ENCODE measurements around the gene ANGEL1. TPM values are rescaled to one million over a fixed set of nuclear protein-coding genes. Genes with fewer than 3 reads are reported as not detected.

Gene ANGEL1
- total RNA-seq, 1 experiment from 2014 or later, result 31.7 TPM

GRCh38 chr14:76784881-76785280 lies 27.8 kb downstream of the ANGEL1 start:
- no TSS peak for BruUV-seq (replicated peaks)
- DNase-seq, result peak; percentile 65 to 80
- 0 out of 2 replicates have a peak, but pooled peaks cover 6% of the 10 kb centered on the region for H4K20me1 ChIP-seq (ENCODE audit: insufficient read depth)

GRCh38 chr14:76784266-76784874 lies 28.3 kb downstream of the ANGEL1 start:
- Histone ChIP-seq H2AFZ (no peak overlapping the region), H3K4me1 (replicated peaks; ENCODE audit: insufficient read depth) (no peaks in the 10 kb centered on the region), H3K27me3 (ENCODE audit: insufficient read depth, low read depth) (no peaks in the 10 kb centered on the region), H3K4me2 (no peak overlapping the region), H3F3A (ENCODE audit: insufficient read depth, low read depth) (no peaks in the 10 kb centered on the region), H3K4me3 (no peak overlapping the region), H3K9me2 (ENCODE audit: insufficient read depth) (no peaks in the 10 kb centered on the region), H3K27ac (no peak overlapping the region), H3K9me3 (ENCODE audit: insufficient read depth, low read depth) (no peaks in the 10 kb centered on the region), H3K79me2 (ENCODE audit: low read depth) (no peaks in the 10 kb centered on the region), H4K20me1 (ENCODE audit: insufficient read depth) (0 out of 2 replicates have a peak, but pooled peaks cover 6% of the 10 kb centered on the region), H3K36me3 (ENCODE audit: low read depth) (no peaks in the 10 kb centered on the region)
- intact Hi-C loops (cut with micrococcal nuclease; ENCODE audit: unreplicated experiment), result loop anchor here (1.0 kb wide), 1 partner anchor 74 kb away; no protein-coding TSS in a partner anchor
- ChIA-PET CTCF (interaction anchor here (0.6 to 2.2 kb wide), 6 partner anchors 11 to 772 kb away, joined by 3 to 28 read pairs (median 6); no protein-coding TSS in a partner anchor), POLR2A (ENCODE audit: unreplicated experiment) (interaction anchor here (0.6 kb wide), 2 partner anchors 83 to 1602 kb away, joined by 3 to 5 read pairs; no protein-coding TSS in a partner anchor)
- no TSS peak for BruUV-seq (replicated peaks)
- no peak for DNase-seq
- TF ChIP-seq EZH2 (IDR thresholded peaks at IDR 0.05; ENCODE audit: low read depth) (no peak), CTCF (conservative IDR thresholded peaks at IDR 0.05) (no peak)

More at GRCh38 chr14:76784881-76785280, 27.8 kb downstream of the ANGEL1 start:
- Histone ChIP-seq H3K4me3 (no peak overlapping the region), H3K27me3 (ENCODE audit: insufficient read depth, low read depth) (no peaks in the 10 kb centered on the region), H3K79me2 (ENCODE audit: low read depth) (no peaks in the 10 kb centered on the region), H3K27ac (no peak overlapping the region), H3K36me3 (ENCODE audit: low read depth) (no peaks in the 10 kb centered on the region), H3K9me3 (ENCODE audit: insufficient read depth, low read depth) (no peaks in the 10 kb centered on the region), H3F3A (ENCODE audit: insufficient read depth, low read depth) (no peaks in the 10 kb centered on the region), H2AFZ (no peak overlapping the region), H3K4me1 (replicated peaks; ENCODE audit: insufficient read depth) (no peaks in the 10 kb centered on the region), H3K9me2 (ENCODE audit: insufficient read depth) (no peaks in the 10 kb centered on the region), H3K4me2 (no peak overlapping the region)
- POLR2A ChIA-PET (ENCODE audit: unreplicated experiment), result interaction anchor here (0.6 kb wide), 1 partner anchor 1602 kb away, joined by 3 read pairs; no protein-coding TSS in a partner anchor
- CTCF ChIA-PET, result interaction anchor here (0.7 to 2.2 kb wide), 6 partner anchors 12 to 95 kb away, joined by 3 to 28 read pairs (median 6); no protein-coding TSS in a partner anchor
- intact Hi-C loops (cut with micrococcal nuclease; ENCODE audit: unreplicated experiment), result loop anchor here (1.0 kb wide), 1 partner anchor 75 kb away; no protein-coding TSS in a partner anchor
- TF ChIP-seq EZH2 (IDR thresholded peaks at IDR 0.05; ENCODE audit: low read depth) (no peak), CTCF (conservative IDR thresholded peaks at IDR 0.05) (peak; percentile 83)

GRCh38 chr14:76782885-76783566 lies 29.7 kb downstream of the ANGEL1 start:
- Histone ChIP-seq H3K79me2 (ENCODE audit: low read depth) (no peaks in the 10 kb centered on the region), H3K27ac (no peak overlapping the region), H3K4me3 (no peak overlapping the region), H3F3A (ENCODE audit: insufficient read depth, low read depth) (no peaks in the 10 kb centered on the region), H3K27me3 (ENCODE audit: insufficient read depth, low read depth) (no peaks in the 10 kb centered on the region), H3K9me3 (ENCODE audit: insufficient read depth, low read depth) (no peaks in the 10 kb centered on the region), H3K9me2 (ENCODE audit: insufficient read depth) (no peaks in the 10 kb centered on the region), H3K36me3 (ENCODE audit: low read depth) (no peaks in the 10 kb centered on the region), H3K4me2 (no peak overlapping the region), H2AFZ (no peak overlapping the region), H3K4me1 (replicated peaks; ENCODE audit: insufficient read depth) (no peaks in the 10 kb centered on the region), H4K20me1 (ENCODE audit: insufficient read depth) (0 out of 2 replicates have a peak, but pooled peaks cover 6% of the 10 kb centered on the region)
- TF ChIP-seq CTCF (conservative IDR thresholded peaks at IDR 0.05), result no peak
- TF ChIP-seq EZH2 (IDR thresholded peaks at IDR 0.05; ENCODE audit: low read depth), result no peak
- ChIA-PET POLR2A (ENCODE audit: unreplicated experiment) (no interaction called here), CTCF (interaction anchor here (1.5 kb wide), 1 partner anchor 170 kb away, joined by 3 read pairs; no protein-coding TSS in a partner anchor)
- DNase-seq, result no peak
- intact Hi-C loops (cut with micrococcal nuclease; ENCODE audit: unreplicated experiment), result no loop called here
- no TSS peak for BruUV-seq (replicated peaks)
